Measurements from ENCODE around the gene CIB1. TPM values are rescaled to one million over a fixed set of nuclear protein-coding genes. Genes with fewer than 3 reads are reported as not detected.

The CIB1 gene
- total RNA-seq, 1 donor: 19.0 TPM

- TF ChIP-seq, protein P1, sequence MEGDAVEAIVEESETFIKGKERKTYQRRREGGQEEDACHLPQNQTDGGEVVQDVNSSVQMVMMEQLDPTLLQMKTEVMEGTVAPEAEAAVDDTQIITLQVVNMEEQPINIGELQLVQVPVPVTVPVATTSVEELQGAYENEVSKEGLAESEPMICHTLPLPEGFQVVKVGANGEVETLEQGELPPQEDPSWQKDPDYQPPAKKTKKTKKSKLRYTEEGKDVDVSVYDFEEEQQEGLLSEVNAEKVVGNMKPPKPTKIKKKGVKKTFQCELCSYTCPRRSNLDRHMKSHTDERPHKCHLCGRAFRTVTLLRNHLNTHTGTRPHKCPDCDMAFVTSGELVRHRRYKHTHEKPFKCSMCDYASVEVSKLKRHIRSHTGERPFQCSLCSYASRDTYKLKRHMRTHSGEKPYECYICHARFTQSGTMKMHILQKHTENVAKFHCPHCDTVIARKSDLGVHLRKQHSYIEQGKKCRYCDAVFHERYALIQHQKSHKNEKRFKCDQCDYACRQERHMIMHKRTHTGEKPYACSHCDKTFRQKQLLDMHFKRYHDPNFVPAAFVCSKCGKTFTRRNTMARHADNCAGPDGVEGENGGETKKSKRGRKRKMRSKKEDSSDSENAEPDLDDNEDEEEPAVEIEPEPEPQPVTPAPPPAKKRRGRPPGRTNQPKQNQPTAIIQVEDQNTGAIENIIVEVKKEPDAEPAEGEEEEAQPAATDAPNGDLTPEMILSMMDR (IDR thresholded peaks at IDR 0.05; ENCODE audit: insufficient read depth, low read depth, low read length): no peak
- DNase-seq (ENCODE audit: low read depth): no peak
- no peak overlapping the region for H3K4me3 ChIP-seq (ENCODE audit: low read depth, low read length)
These were observed 10.1 kb downstream of the CIB1 start for GRCh38 chr15:90223441-90224165.

DNA sequence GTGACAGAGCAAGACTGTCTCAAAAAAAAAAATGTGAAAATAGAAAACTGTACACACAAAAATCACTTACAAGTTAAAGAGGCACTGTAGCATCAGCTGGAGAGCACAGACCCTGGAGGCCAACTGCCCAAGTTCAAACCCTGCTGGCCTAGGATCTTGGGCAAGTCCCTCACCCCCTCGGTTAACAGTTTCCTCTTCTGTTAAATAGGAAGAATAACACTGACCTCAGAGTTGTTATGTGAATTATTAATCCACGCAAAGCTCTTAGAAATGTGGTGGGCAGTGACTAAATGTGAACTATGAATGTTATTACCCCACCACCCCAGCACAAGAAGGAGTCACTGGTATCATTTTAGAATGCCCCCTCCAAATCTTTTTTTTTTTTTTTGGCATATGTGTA is 11.2 kb downstream of the CIB1 start:
- no peak for DNase-seq (ENCODE audit: low read depth)
- H3K4me3 ChIP-seq (ENCODE audit: low read depth, low read length): no peak overlapping the region
- TF ChIP-seq, protein P1 (IDR thresholded peaks at IDR 0.05; ENCODE audit: insufficient read depth, low read depth, low read length): no peak

GRCh38 chr15:90221246-90221900 is 12.4 kb downstream of the CIB1 start:
- H3K4me3 ChIP-seq (ENCODE audit: low read depth, low read length): no peak overlapping the region
- DNase-seq (ENCODE audit: low read depth): peak; percentile 89
- TF ChIP-seq, protein P1 (IDR thresholded peaks at IDR 0.05; ENCODE audit: insufficient read depth, low read depth, low read length): peak; percentile 92

- TF ChIP-seq, protein P1 (IDR thresholded peaks at IDR 0.05; ENCODE audit: insufficient read depth, low read depth, low read length): peak; percentile 70
- peak; percentile 21 for DNase-seq (ENCODE audit: low read depth)
- no peak overlapping the region for H3K4me3 ChIP-seq (ENCODE audit: low read depth, low read length)
These were observed 14.2 kb downstream of the CIB1 start for GRCh38 chr15:90219421-90220141.

- no peak for DNase-seq (ENCODE audit: low read depth)
- no peak overlapping the region for H3K4me3 ChIP-seq (ENCODE audit: low read depth, low read length)
- TF ChIP-seq, protein P1 (IDR thresholded peaks at IDR 0.05; ENCODE audit: insufficient read depth, low read depth, low read length): no peak
These were observed 15.9 kb downstream of the CIB1 start for GRCh38 chr15:90217671-90218394.

- no peak overlapping the region for H3K4me3 ChIP-seq (ENCODE audit: low read depth, low read length)
- TF ChIP-seq, protein P1 (IDR thresholded peaks at IDR 0.05; ENCODE audit: insufficient read depth, low read depth, low read length): peak; percentile 36
- no peak for DNase-seq (ENCODE audit: low read depth)
These were observed 19.1 kb downstream of the CIB1 start for GRCh38 chr15:90214553-90215196.
